Heart left ventricle (tissue), 16 donors: ENCODE measurements around the gene DNASE1L1. TPM values are rescaled to one million over a fixed set of nuclear protein-coding genes. Genes with fewer than 3 reads are reported as not detected.

Experiments
- ATAC-seq, 4 donors: fragments of 200-7000 bp; cut with Tn5 transposase; one replicate each; pipeline ENCODE4 v1.9.1; 2020 to 2022; ENCODE audit warnings: moderate library complexity in 4 of 4, mild to moderate bottlenecking in 3 of 4, moderate number of reproducible peaks in 1 of 4
- DNase-seq, 5 donors: peaks; one replicate each; pipeline ENCODE4 v3.0.0-alpha.2; 2020
- H3K27ac ChIP-seq, 12 donors: fragments of 200-600 bp; sonication (generic) in 4 of 12; one replicate each; pipeline versions ENCODE4 v1.5.0 to v1.8.0; 2016 to 2022; ENCODE audit warnings: mild to moderate bottlenecking in 2 of 12
- H3K27me3 ChIP-seq, 9 donors: fragments of 200-600 bp; sonication (generic) in 2 of 9; one replicate each; pipeline versions ENCODE4 v1.5.1 to v1.8.0; 2016 to 2022; ENCODE audit warnings: mild to moderate bottlenecking in 3 of 9
- H3K36me3 ChIP-seq, 9 donors: fragments of 200-600 bp; sonication (generic) in 2 of 9; one replicate each; pipeline versions ENCODE4 v1.5.0 to v1.8.0; 2018 to 2022; ENCODE audit warnings: mild to moderate bottlenecking in 2 of 9
- H3K4me1 ChIP-seq, 12 donors: fragments of 200-600 bp; sonication (generic) in 4 of 12; one replicate each; pipeline versions ENCODE4 v1.5.0 to v1.8.0; 2016 to 2022; ENCODE audit warnings: mild to moderate bottlenecking in 3 of 12
- H3K4me3 ChIP-seq, 12 donors: fragments of 200-600 bp; sonication (generic) in 4 of 12; one replicate each; pipeline versions ENCODE4 v1.5.0 to v1.8.0; 2017 to 2022; ENCODE audit warnings: mild to moderate bottlenecking in 9 of 12, moderate library complexity in 4 of 12
- H3K9me3 ChIP-seq, 12 donors: fragments of 200-600 bp; sonication (generic) in 4 of 12; one replicate each; pipeline versions ENCODE4 v1.5.0 to v1.8.0; 2016 to 2022; ENCODE audit warnings: mild to moderate bottlenecking in 1 of 12
- CTCF ChIP-seq, 12 donors: fragments of 200-600 bp; sonication (generic) in 4 of 12; IDR thresholded peaks; one replicate each; pipeline versions ENCODE4 v1.5.0 to v1.8.0; 2018 to 2022; ENCODE audit warnings: antibody characterized with exemption in 12 of 12, mild to moderate bottlenecking in 5 of 12
- POLR2A ChIP-seq, 2 donors: fragments of 450-650 bp; IDR thresholded peaks; one replicate each; pipeline ENCODE4 v1.6.1; 2017; ENCODE audit warnings: antibody characterized with exemption in 2 of 2, mild to moderate bottlenecking in 2 of 2, moderate library complexity in 2 of 2
- WGBS, 4 donors: extraction: QIAGEN DNeasy Blood & Tissue Kit in 2 of 4; methylation state at CpG; one replicate each; pipeline versions ENCODE4 v1.1.5 to v1.1.7; 2013 to 2018; 5-methylcytosine and 5-hydroxymethylcytosine counted together
- intact Hi-C, 10 donors: fragments of 100-400 bp; cut with DNase I; formaldehyde crosslinking; loops; one replicate each; pipeline versions ENCODE4 v1.11.1 to v1.14.2; 2022
- polyA plus RNA-seq, 2 donors: library from polyadenylated mRNA; stranded (reverse); fragments of 200-250 nt; gene quantifications; one replicate each; pipeline ENCODE4 v1.2.3, GENCODE V29; 2013
- total RNA-seq, 9 donors: library from RNA; depleted of rRNA in 2 of 9; stranded (reverse); fragments of >200 nt in 2 of 9; fragmentation: NEBNext Ultra II Directional in 3 of 9; extraction: Animal tissue kit (Norgen Biotek cat#: 25700) in 3 of 9; gene quantifications; one replicate each; pipeline versions ENCODE4 v1.1.0 to v1.2.4, GENCODE V29; 2016 to 2023
- donor health status: ischemic (EF 13 %, LVEDD 7.1; RV severe dilation, severe dysfunction).
- donor health status: healthy with polysubstance abuse.
- donor health status: DM: no; HTN: yes; CAD: no.
- donor health status: DM: no; HTN: no; CAD: no.
- donor health status: ischemic (EF 25% LVEDD 6.9; RV normal size, moderate dysfunction).
- donor health status: ischemic (EF 25% LVEDD 5.7; RV mildly dilated, moderate dysfunction).
- donor health status: healthy.
- donor health status: DM: yes; HTN: yes; CAD: no.
- donor health status: ischemic (EF 35%, LVEDD 5.7; RV mildly dilated, moderate dysfunction).
- donor health status: nonischemic (EF 11% LVEDD 7.7; RV severe dilation, severe dysfunction).
- donor health status: DM: yes; HTN: yes; CAD: no.
- donor health status: PGD.
- donor health status: ischemic (EF 29% LVEDD 5.4; RV normal size, mild dysfunction).
- donor health status: nonischemic (EF 23%, LVEDD 6.1; RV moderate dilation, normal function).

Gene DNASE1L1
- total and polyA plus RNA-seq, 11 donors, result 26.7 to 117 (median 43.8) TPM

GRCh38 chrX:154433605-154434004 lies 24.6 kb upstream of the DNASE1L1 start:
- WGBS, 4 donors, result 74 to 92% (median 86%) methylated on average over 7 of the region's 7 CpGs
- ATAC-seq (no peak), DNase-seq (peak in 1 of 5 donors; percentile 2)
- Histone ChIP-seq H3K4me3 (no peak overlapping the region), H3K4me1 (peaks cover 0 to 30% (median 10%) of the 10 kb centered on the region in 12 donors), H3K27me3 (no peaks in the 10 kb centered on the region), H3K9me3 (no peaks in the 10 kb centered on the region), H3K27ac (no peak overlapping the region), H3K36me3 (peaks cover 0 to 24% (median 6%) of the 10 kb centered on the region in 9 donors)
- TF ChIP-seq POLR2A (IDR thresholded peaks at IDR 0.05), result no peak
- no peak for TF ChIP-seq CTCF (IDR thresholded peaks at IDR 0.05)
- intact Hi-C loops, result loop anchor here in 1 of 10 donors (10.0 kb wide), 1 partner anchor 59 kb away; the partner anchor contains the start of genes EMD and FLNA

- Histone ChIP-seq H3K36me3 (peaks cover 0 to 24% (median 6%) of the 10 kb centered on the region in 9 donors), H3K4me1 (peaks cover 0 to 29% (median 9%) of the 10 kb centered on the region in 12 donors), H3K27me3 (no peaks in the 10 kb centered on the region), H3K27ac (peak overlapping the region in 1 of 12 donors; percentile 84), H3K9me3 (no peaks in the 10 kb centered on the region), H3K4me3 (no peak overlapping the region)
- TF ChIP-seq CTCF (IDR thresholded peaks at IDR 0.05) (no peak), POLR2A (IDR thresholded peaks at IDR 0.05) (no peak)
- ATAC-seq (no peak), DNase-seq (peak in 1 of 5 donors; percentile 16)
- WGBS, 4 donors, result 80 to 90% (median 89%) methylated on average over 2 to 8 of the region's 8 CpGs
- intact Hi-C loops, result loop anchor here in 1 of 10 donors (10.0 kb wide), 1 partner anchor 57 kb away; the partner anchor contains the start of genes EMD and FLNA
Observed at GRCh38 chrX:154432210-154432609, 23.2 kb upstream of the DNASE1L1 start.

GRCh38 chrX:154431341-154431740 lies 22.3 kb upstream of the DNASE1L1 start:
- DNase-seq (peak in 3 of 5 donors; percentile 35 to 54 (median 40)), ATAC-seq (peak in 1 of 4 donors; percentile 17)
- peaks cover 0 to 30% (median 8%) of the 10 kb centered on the region in 12 donors for H3K4me1 ChIP-seq
- no peak for TF ChIP-seq POLR2A (IDR thresholded peaks at IDR 0.05)
- TF ChIP-seq CTCF (IDR thresholded peaks at IDR 0.05), result no peak
- peak overlapping the region in 2 of 12 donors; percentile 35 to 84 for H3K27ac ChIP-seq
- intact Hi-C loops, result loop anchor here in 1 of 10 donors (10.0 kb wide), 1 partner anchor 57 kb away; the partner anchor contains the start of genes EMD and FLNA
- WGBS, 4 donors, result 65 to 73% (median 67%) methylated on average over 5 of the region's 5 CpGs
- no peaks in the 10 kb centered on the region for H3K27me3 ChIP-seq
- H3K4me3 ChIP-seq, result peak overlapping the region in 1 of 12 donors; percentile 16
- no peaks in the 10 kb centered on the region for H3K9me3 ChIP-seq
- H3K36me3 ChIP-seq, result peaks cover 0 to 24% (median 6%) of the 10 kb centered on the region in 9 donors

- intact Hi-C loops, result loop anchor here in 1 of 10 donors (10.0 kb wide), 1 partner anchor 56 kb away; the partner anchor contains the start of genes EMD and FLNA
- peak overlapping the region in 5 of 12 donors; percentile 10 to 84 (median 39) for H3K27ac ChIP-seq
- TF ChIP-seq CTCF (IDR thresholded peaks at IDR 0.05), result no peak
- no peak for TF ChIP-seq POLR2A (IDR thresholded peaks at IDR 0.05)
- no peak for ATAC-seq
- no peaks in the 10 kb centered on the region for H3K9me3 ChIP-seq
- WGBS, 4 donors, result 60 to 70% (median 65%) methylated on average over 7 of the region's 7 CpGs
- peak overlapping the region in 1 of 12 donors; percentile 16 for H3K4me3 ChIP-seq
- peak in 1 of 5 donors; percentile 16 for DNase-seq
- H3K27me3 ChIP-seq, result no peaks in the 10 kb centered on the region
- H3K4me1 ChIP-seq, result peaks cover 0 to 28% (median 7%) of the 10 kb centered on the region in 12 donors
- H3K36me3 ChIP-seq, result peaks cover 0 to 24% (median 6%) of the 10 kb centered on the region in 9 donors
Observed at GRCh38 chrX:154430916-154431315, 21.9 kb upstream of the DNASE1L1 start.
